T1000 (cell line): ENCODE measurements around the gene MED26.

Experiments
- DNase-seq: peaks from one replicate; lab custom pipeline; 2025; ENCODE audit warnings: mixed read lengths; lab: John Stamatoyannopoulos, UW

Gene MED26

DNA sequence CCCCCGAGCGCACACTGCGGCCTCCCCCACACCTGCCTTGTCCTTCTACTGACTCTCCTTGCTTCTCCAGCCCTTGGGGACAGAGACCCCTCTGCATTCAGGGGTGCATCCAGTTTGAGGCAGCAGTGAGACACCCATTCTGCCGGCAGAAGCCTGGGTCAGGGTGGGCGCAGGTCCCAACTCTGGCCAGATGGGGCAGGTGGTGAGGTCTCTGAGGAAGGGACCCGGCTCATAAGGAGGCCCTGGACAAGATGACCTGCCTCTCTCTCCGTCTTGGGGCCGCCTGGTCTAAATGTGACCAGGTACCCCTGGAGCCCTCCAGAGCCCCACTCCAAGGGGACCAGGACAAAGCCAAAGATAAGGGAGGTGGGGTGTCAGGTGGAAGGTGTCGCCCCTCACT, 91.9 kb downstream of the MED26 start:
- no peak for DNase-seq

GRCh38 chr19:16535381-16535780, 92.6 kb downstream of the MED26 start:
- no peak for DNase-seq

DNA sequence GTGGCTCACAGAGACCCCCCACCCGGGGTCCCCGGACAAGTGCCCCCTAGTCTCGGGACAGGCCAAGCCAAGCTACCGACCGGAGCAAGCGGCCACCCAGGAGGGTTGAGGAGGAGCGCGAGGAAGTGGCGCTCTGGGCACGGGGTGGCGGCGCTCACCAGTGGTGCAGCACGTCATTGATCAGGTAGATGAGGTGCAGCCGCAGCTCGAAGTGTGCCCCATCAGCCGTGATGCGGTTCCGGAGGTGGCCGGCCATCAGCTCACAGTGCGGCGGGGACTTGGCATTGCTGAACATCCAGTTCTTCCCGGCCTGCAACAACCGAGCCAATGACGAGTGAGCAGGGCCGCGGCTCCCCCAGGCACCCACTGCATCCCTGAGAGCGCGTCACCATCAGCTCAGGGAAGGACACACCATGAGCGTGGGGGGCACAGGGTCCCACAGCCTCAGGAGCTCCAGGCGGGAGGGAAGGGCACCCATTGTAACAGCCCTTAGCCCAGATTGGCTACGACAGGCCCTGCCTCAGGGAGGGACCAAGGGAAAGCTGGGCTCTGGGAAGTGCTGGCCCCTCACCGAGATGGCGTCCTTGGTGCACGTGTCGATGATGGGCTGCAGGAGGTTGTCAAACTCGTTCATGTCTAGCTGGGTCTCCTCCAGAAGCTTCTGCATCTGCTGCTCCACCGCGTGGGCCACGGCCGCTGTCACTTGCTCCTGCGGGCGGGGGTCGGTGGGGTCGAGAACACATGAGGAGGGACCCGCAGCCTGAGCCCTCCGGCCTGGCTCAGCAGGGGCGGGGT, 95.4 kb downstream of the MED26 start:
- no peak for DNase-seq

- no peak for DNase-seq
Observed at GRCh38 chr19:16531380-16531669, 96.7 kb downstream of the MED26 start.

GRCh38 chr19:16530540-16531379, 97.2 kb downstream of the MED26 start:
- no peak for DNase-seq

- no peak for DNase-seq
Observed at GRCh38 chr19:16529466-16530144, 98.4 kb downstream of the MED26 start.

GRCh38 chr19:16527971-16528521, 100.0 kb downstream of the MED26 start:
- no peak for DNase-seq

DNA sequence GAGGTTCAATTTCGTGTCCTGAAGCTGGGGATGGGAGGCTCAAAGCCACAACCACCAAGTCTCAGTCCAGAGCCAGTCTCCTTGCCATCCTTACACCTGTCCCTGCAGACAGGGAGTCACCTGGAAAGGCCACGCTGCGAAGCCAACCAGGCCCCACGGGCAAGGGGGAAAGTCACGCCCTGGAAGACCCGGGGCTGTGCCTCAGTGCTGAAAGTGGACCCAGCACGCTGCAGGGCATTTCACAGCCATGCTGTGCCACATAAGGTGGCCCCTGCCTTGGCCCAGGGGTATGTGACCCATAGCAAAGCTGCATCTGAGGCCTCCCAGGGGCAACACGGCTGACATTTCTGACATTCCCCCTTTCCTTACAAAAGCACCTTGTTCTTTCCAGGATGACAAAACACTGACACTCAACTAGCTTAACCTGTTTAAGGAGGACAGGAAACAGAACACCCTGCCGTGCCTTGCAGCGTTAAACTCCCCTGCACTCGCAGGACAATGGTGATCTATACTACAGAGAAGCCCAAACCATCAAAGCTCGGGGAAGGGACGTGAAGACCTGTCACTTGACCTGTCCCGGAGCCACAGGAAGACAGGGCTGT, 100.6 kb downstream of the MED26 start:
- DNase-seq = no peak

DNA sequence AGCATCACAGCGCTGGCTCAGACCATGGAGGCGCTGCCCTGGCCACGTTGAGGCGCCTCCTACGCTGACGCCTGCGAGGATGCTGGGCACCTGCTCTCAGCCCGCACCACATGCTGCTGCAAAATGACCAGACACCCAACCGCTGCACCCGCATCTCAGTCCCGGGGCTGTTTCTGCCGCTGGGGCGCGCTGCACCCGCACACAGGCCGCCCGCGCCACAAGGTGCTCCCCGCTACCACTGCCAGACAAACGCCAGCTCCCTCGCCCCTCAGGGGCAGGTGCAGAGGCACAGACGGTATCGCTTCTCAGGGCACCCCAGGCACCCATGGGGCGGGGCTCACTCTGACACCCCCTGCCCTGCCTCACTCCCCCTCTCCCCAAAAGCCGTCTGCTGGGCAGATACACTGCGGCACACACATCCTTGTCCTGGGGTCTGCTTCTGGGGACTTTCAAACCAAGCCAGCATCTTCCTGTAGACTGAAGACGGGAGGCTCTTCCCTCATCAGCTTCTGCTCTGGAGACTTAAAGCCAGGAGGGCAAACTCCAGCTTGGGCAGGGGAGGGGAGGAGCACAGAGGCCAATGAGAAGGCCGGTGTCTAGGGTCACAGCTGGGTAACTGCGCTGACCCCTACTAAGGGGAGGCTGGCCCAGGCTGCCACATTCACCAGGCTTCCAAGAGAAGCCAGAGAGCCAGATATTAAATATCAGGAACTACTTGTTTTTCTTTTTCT, 102.1 kb downstream of the MED26 start:
- no peak for DNase-seq

GRCh38 chr19:16524991-16525734, 102.8 kb downstream of the MED26 start:
- DNase-seq = no peak
